ENCODE data around the gene ZNF716.
"Not testable (repeated sequence)": the region's sequence is repeated elsewhere in the genome, so short reads cannot be mapped to it uniquely, and the experiment has no call there.

Gene ZNF716

GRCh38 chr7:57427146-57427545, 22.8 kb upstream of the ZNF716 start:
- DNase-seq, result no peak

DNA sequence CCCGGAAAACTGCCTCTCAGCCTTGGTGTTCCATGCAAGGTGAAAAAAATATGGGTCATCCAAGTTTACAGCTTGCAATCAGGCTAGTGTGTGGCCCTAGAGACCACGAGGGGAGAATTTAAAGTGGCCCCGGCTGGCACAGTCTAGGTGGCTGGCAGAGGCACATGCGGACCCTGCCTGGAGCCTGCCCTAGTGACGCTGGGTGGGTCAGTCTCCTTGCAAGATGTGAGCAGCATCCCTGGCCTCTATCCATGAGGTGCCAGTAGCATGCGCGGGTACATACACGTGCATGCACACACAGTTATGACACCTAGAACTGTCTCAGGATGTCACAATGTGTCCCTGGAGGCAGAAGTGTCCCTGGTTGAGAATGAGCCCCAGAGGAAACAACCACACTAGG, 22.4 kb upstream of the ZNF716 start:
- DNase-seq, result no peak

GRCh38 chr7:57432583-57432982, 17.4 kb upstream of the ZNF716 start:
- no peak for DNase-seq

DNA sequence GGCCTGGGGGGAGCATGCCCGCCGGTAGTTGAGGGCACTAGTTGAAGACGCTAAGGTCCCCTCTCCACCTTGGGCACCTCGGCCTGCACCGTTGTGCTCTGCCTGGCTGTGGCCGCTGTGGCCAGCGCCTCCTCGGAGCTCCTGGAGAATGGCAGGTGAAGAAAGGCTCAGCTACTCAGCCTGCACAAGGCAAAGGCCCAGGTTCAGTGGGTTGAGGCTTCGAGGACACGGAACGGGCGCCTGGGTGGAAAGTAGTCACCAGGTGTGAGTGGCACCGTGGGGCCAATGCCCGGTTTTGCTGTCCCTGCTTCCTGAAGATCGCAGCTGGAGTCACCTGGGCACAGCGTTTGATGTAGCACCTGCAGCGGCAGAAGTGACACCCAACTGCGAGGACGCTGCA, 12.4 kb upstream of the ZNF716 start:
- no peak for DNase-seq

DNA sequence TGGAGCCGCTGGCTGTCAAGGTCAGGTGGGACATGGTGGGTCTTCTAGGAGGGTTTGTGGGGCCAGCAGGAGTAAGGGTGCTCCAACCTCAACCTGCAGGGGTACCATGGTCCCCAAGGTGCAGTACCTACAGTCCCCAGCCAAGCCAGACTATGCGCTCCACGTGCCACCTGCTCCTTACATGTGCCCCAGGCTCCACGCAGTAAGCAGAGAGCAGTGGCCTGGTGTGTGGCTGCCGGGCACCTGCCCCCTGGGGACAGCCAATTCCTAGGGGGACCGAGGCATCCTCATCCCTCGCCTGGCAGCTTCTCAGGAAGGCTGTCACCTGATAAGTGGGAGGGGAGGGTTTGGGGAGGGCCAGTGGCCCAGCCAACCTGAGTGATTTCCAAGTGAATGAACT, 11.7 kb upstream of the ZNF716 start:
- no peak for DNase-seq

DNA sequence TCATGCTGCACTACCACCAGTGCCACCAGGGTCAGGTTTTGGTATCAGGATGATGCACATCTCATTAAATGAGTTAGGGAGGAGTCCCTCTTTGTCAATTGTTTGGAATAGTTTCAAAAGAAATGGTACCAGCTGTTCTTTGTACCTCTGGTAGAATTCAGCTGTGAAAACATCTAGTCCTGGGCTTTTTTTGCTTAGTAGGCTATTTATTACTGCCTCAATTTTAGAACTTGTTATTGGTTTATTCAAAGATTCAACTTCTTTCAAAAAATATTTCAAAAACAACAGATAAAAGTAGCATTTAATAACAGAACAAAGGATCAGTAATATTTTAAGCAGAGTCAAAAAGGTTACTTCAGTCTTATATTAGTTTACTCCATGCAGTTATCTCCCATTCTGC, 6.4 kb upstream of the ZNF716 start:
- no peak for DNase-seq

- DNase-seq, result not testable (repeated sequence)
These were observed 19.3 kb downstream of the ZNF716 start for GRCh38 chr7:57469186-57469828.

GRCh38 chr7:57480304-57480703, 30.3 kb downstream of the ZNF716 start:
- DNase-seq, result not testable (repeated sequence)

- not testable (repeated sequence) for DNase-seq
These were observed 35.0 kb downstream of the ZNF716 start for GRCh38 chr7:57485022-57485421.

GRCh38 chr7:57487957-57488356, 38.0 kb downstream of the ZNF716 start:
- no peak for DNase-seq

DNA sequence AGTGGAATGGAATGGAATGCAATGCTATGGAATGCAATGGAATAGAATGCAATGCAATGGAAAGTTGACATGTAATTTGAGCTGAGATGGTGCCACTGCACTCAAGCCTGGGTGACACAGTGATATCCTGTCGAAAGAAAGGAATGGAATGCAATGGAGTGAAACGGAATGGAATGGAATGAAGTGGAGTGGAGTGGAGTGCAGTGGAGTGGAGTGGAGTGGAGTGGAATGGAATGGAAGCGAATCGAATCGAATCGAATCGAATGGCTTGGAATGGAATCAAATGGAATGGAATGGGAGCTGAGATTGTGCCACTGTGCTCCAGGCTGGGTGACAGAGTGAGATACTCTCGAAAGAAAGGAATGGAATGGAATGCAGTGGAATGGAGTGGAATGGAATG, 45.1 kb downstream of the ZNF716 start:
- DNase-seq, result not testable (repeated sequence)

GRCh38 chr7:57496395-57496794, 46.4 kb downstream of the ZNF716 start:
- DNase-seq, result no peak

DNA sequence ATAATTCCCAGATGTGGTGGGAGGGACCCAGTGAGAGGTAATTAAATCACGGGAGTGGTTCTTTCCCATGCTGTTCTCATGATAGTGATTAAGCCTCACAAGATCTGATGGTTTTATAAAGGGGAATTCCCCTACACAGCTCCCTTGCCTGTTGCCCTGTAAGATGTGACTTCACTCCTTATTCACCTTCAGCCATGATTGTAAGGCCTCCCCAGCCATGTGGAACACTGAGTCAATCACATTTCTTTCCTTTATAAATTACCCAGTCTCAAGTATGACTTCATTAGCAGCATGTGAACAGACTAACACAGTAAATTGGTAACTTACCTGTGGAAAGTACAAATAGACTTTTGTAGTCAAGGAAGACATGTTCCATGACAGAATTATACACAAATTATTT, 55.2 kb downstream of the ZNF716 start:
- DNase-seq, result no peak
